ENCODE results near the gene PSORS1C1. TPM values are rescaled to one million over a fixed set of nuclear protein-coding genes. Genes with fewer than 3 reads are reported as not detected.

Gene PSORS1C1
- total RNA-seq, 1 donor from 2014 or later: not detected

GRCh38 chr6:31120151-31120915, 5.7 kb downstream of the PSORS1C1 start, which contains the start of gene CDSN:
TSS of gene CDSN (minus strand) at chr6:31120446. CDS start at chr6:31120419, 27 bp downstream.
- Histone ChIP-seq H3K27ac (no peak within 1 kb of the TSS), H3K79me2 (ENCODE audit: low read depth) (no peaks in the 10 kb centered on the region), H3K9ac (no peak within 1 kb of the TSS), H3K4me2 (no peak within 1 kb of the TSS), H3K9me3 (ENCODE audit: low read depth) (no peaks in the 10 kb centered on the region), H4K20me1 (ENCODE audit: low read depth) (no peaks in the 10 kb centered on the region), H3F3A (ENCODE audit: low read depth) (no peaks in the 10 kb centered on the region), H3K27me3 (no peaks in the 10 kb centered on the region), H3K4me3 (no peak within 1 kb of the TSS), H3K36me3 (no peaks in the 10 kb centered on the region), H2AFZ (replicated peaks) (no peak within 1 kb of the TSS), H3K4me1 (peaks cover 5% of the 10 kb centered on the region)
- H3K27me3 Mint-ChIP-seq (ENCODE audit: insufficient read depth, low read depth): peaks cover 9% of the 10 kb centered on the region
- no peak within 1 kb of the TSS for H3K27ac Mint-ChIP-seq
- TF ChIP-seq EZH2phosphoT487 (IDR thresholded peaks at IDR 0.05) (no peak), CTCF (IDR thresholded peaks at IDR 0.05) (no peak), EZH2 (IDR thresholded peaks at IDR 0.05) (no peak)
- peaks cover 8% of the 10 kb centered on the region for H3K4me1 Mint-ChIP-seq
- no peaks in the 10 kb centered on the region for H3K9me3 Mint-ChIP-seq
- no peak within 1 kb of the TSS for H3K4me3 Mint-ChIP-seq
- H3K36me3 Mint-ChIP-seq: no peaks in the 10 kb centered on the region
- no peak for DNase-seq (ENCODE audit: low spot score)

GRCh38 chr6:31121131-31121790, 6.7 kb downstream of the PSORS1C1 start:
- no peak overlapping the region for H3K9ac ChIP-seq
- no peaks in the 10 kb centered on the region for H4K20me1 ChIP-seq (ENCODE audit: low read depth)
- no peak for DNase-seq (ENCODE audit: low spot score)
- no peaks in the 10 kb centered on the region for H3F3A ChIP-seq (ENCODE audit: low read depth)
- H3K4me3 ChIP-seq: no peak overlapping the region
- no peak overlapping the region for H3K27ac ChIP-seq
- H3K27ac Mint-ChIP-seq: no peak overlapping the region
- H3K27me3 Mint-ChIP-seq (ENCODE audit: insufficient read depth, low read depth): peaks cover 5% of the 10 kb centered on the region
- no peak overlapping the region for H3K4me2 ChIP-seq
- H3K27me3 ChIP-seq: no peaks in the 10 kb centered on the region
- H3K4me1 ChIP-seq: peaks cover 6% of the 10 kb centered on the region
- no peaks in the 10 kb centered on the region for H3K79me2 ChIP-seq (ENCODE audit: low read depth)
- H3K4me3 Mint-ChIP-seq: no peak overlapping the region
- H2AFZ ChIP-seq (replicated peaks): no peak overlapping the region
- no peaks in the 10 kb centered on the region for H3K36me3 Mint-ChIP-seq
- no peaks in the 10 kb centered on the region for H3K36me3 ChIP-seq
- H3K4me1 Mint-ChIP-seq: peaks cover 12% of the 10 kb centered on the region
- H3K9me3 Mint-ChIP-seq: no peaks in the 10 kb centered on the region
- TF ChIP-seq EZH2phosphoT487 (IDR thresholded peaks at IDR 0.05) (no peak), CTCF (IDR thresholded peaks at IDR 0.05) (no peak), EZH2 (IDR thresholded peaks at IDR 0.05) (no peak)
- no peaks in the 10 kb centered on the region for H3K9me3 ChIP-seq (ENCODE audit: low read depth)

- no peak for TF ChIP-seq CTCF (IDR thresholded peaks at IDR 0.05)
- no peak for TF ChIP-seq EZH2 (IDR thresholded peaks at IDR 0.05)
- no peak for TF ChIP-seq EZH2phosphoT487 (IDR thresholded peaks at IDR 0.05)
- Histone ChIP-seq H3F3A (ENCODE audit: low read depth) (no peaks in the 10 kb centered on the region), H3K36me3 (no peaks in the 10 kb centered on the region), H3K9me3 (ENCODE audit: low read depth) (no peaks in the 10 kb centered on the region), H3K4me3 (no peak overlapping the region), H2AFZ (replicated peaks) (no peak overlapping the region), H3K27ac (no peak overlapping the region), H3K4me1 (peaks cover 13% of the 10 kb centered on the region), H3K79me2 (ENCODE audit: low read depth) (no peaks in the 10 kb centered on the region), H4K20me1 (ENCODE audit: low read depth) (no peaks in the 10 kb centered on the region), H3K27me3 (no peaks in the 10 kb centered on the region), H3K9ac (no peak overlapping the region), H3K4me2 (no peak overlapping the region)
- Mint-ChIP-seq H3K27ac (peak overlapping the region; percentile 66), H3K9me3 (no peaks in the 10 kb centered on the region), H3K4me1 (peaks cover 18% of the 10 kb centered on the region), H3K36me3 (no peaks in the 10 kb centered on the region), H3K4me3 (no peak overlapping the region), H3K27me3 (ENCODE audit: insufficient read depth, low read depth) (peaks cover 5% of the 10 kb centered on the region)
- no peak for DNase-seq (ENCODE audit: low spot score)
Observed at GRCh38 chr6:31122791-31123706, 8.4 kb downstream of the PSORS1C1 start.

All from neural progenitor cell (in vitro differentiated cells).